Duodenal mucosa (tissue), 2 donors: ENCODE results near the gene COG1.
A peak's percentile ranks its signal among the peaks of the same experiment; 100 is the strongest.
"Not testable (repeated sequence)": the region's sequence is repeated elsewhere in the genome, so short reads cannot be mapped to it uniquely, and the experiment has no call there.

Source experiments
- H3K27ac ChIP-seq: one replicate; pipeline ENCODE4 v1.7.0; 2013; ENCODE audit warnings: low read depth, low read length
- H3K27me3 ChIP-seq, 2 donors: one replicate each; pipeline ENCODE4 v1.7.0; 2013; ENCODE audit warnings: low read length in 2 of 2, control low read depth in 1 of 2; ENCODE audit not compliant: insufficient read depth in 2 of 2, control insufficient read depth in 1 of 2
- H3K36me3 ChIP-seq, 2 donors: one replicate each; pipeline ENCODE4 v1.7.0; 2013; ENCODE audit warnings: low read length in 2 of 2, control low read depth in 1 of 2; ENCODE audit not compliant: insufficient read depth in 2 of 2, control insufficient read depth in 1 of 2
- H3K4me1 ChIP-seq, 2 donors: one replicate each; pipeline ENCODE4 v1.7.0; 2013; ENCODE audit warnings: low read length in 2 of 2, control low read depth in 1 of 2; ENCODE audit not compliant: insufficient read depth in 2 of 2, control insufficient read depth in 1 of 2
- H3K4me3 ChIP-seq, 2 donors: one replicate each; pipeline ENCODE4 v1.7.0; 2013; ENCODE audit warnings: low read length in 2 of 2, low read depth in 1 of 2
- H3K9ac ChIP-seq, 2 donors: one replicate each; pipeline ENCODE4 v1.7.0; 2013; ENCODE audit warnings: low read length in 2 of 2, low read depth in 1 of 2
- H3K9me3 ChIP-seq, 2 donors: one replicate each; pipeline ENCODE4 v1.7.0; 2013; ENCODE audit warnings: low read length in 2 of 2, control low read depth in 1 of 2; ENCODE audit not compliant: control insufficient read depth in 1 of 2

Gene COG1

DNA sequence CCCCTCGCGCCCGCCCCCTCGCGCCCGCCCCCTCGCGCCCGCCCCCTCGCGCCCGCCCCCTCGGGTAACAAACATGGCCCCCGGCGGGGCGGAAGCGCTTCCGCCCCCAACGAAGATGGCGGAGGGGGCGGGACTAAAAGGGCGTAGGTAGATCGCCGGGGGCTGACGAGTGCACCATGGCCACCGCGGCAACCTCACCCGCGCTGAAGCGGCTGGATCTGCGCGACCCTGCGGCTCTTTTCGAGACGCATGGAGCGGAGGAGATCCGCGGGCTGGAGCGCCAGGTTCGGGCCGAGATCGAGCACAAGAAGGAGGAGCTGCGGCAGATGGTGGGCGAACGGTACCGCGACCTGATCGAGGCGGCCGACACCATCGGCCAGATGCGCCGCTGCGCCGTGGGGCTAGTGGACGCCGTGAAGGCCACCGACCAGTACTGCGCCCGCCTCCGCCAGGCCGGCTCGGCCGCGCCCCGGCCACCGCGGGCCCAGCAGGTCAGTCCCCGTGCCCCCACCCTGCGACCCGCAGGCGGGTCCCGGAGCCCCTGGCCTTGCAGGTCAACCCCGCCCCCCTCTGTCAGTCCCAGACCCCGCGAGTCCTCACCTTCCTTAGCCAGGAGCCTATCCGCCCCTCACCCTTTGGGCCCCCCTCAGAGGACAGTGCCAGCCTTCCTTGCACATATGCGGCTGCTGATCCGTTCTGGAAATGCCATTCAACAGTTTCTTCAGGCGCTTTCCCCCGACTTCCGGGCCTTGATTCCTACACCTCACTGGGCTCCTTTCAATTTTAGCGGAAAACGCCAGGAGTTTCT is at the start of gene COG1:
Gene COG1, plus strand, starts transcription at position 162 of the 808 bp plus-strand sequence. Its CDS starts 15 bp downstream, at position 177.
- Histone ChIP-seq H3K9ac (peak within 1 kb of the TSS; percentile 88 to 96), H3K4me3 (peak within 1 kb of the TSS; percentile 97 to 98), H3K27ac (peak within 1 kb of the TSS; percentile 87), H3K4me1 (peaks cover 14 to 20% of the 10 kb centered on the region in 2 donors), H3K27me3 (no peaks in the 10 kb centered on the region), H3K36me3 (peaks cover 14 to 19% of the 10 kb centered on the region in 2 donors), H3K9me3 (no peaks in the 10 kb centered on the region)

GRCh38 chr17:73144209-73144608 is 48.6 kb upstream of the COG1 start:
- not testable (repeated sequence) for H3K27ac ChIP-seq, H3K27me3 ChIP-seq, H3K4me3 ChIP-seq, H3K36me3 ChIP-seq, H3K4me1 ChIP-seq, H3K9ac ChIP-seq
- peaks cover 4 to 15% of the 10 kb centered on the region in 2 donors for H3K9me3 ChIP-seq

DNA sequence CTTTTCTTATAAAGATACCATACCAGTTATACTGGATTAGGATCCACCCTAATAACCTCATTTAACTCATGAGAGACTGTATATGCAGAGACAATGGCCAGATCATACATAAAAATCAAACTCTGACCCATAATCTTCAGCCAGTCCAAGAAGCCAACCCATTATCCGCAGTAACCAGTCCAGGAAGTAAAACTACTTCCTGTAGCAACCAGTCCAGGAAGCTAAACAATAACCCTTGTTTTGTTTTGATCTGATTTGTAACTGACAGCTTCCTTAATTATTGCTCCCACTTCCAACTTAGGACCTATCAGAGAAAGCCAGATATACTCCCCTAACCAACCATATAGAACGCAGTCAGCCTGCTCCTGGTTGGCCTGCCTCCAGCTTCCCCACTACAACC is 47.2 kb upstream of the COG1 start:
- Histone ChIP-seq H3K4me1 (no peaks in the 10 kb centered on the region), H3K9me3 (peaks cover 4 to 15% of the 10 kb centered on the region in 2 donors), H3K4me3 (no peak overlapping the region), H3K27ac (no peak overlapping the region), H3K9ac (no peak overlapping the region), H3K27me3 (peaks cover 0 to 4% of the 10 kb centered on the region in 2 donors), H3K36me3 (no peaks in the 10 kb centered on the region)

DNA sequence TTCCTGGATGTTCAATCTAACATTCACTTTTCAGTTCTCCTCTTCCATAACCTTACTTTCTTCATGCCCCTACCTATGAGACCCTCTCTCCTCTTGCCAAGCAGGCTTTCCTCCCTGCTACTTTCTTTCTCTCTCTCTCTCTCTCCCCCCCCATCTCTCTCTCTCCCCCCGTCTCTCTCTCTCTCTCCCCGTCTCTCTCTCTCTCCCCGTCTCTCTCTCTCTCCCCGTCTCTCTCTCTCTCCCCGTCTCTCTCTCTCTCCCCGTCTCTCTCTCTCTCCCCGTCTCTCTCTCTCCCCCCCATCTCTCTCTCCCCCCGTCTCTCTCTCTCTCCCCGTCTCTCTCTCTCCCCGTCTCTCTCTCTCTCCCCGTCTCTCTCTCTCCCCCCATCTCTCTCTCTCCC is 45.1 kb upstream of the COG1 start:
- not testable (repeated sequence) for H3K4me3 ChIP-seq, H3K4me1 ChIP-seq, H3K9ac ChIP-seq, H3K27me3 ChIP-seq, H3K27ac ChIP-seq, H3K36me3 ChIP-seq
- peaks cover 4 to 15% of the 10 kb centered on the region in 2 donors for H3K9me3 ChIP-seq

DNA sequence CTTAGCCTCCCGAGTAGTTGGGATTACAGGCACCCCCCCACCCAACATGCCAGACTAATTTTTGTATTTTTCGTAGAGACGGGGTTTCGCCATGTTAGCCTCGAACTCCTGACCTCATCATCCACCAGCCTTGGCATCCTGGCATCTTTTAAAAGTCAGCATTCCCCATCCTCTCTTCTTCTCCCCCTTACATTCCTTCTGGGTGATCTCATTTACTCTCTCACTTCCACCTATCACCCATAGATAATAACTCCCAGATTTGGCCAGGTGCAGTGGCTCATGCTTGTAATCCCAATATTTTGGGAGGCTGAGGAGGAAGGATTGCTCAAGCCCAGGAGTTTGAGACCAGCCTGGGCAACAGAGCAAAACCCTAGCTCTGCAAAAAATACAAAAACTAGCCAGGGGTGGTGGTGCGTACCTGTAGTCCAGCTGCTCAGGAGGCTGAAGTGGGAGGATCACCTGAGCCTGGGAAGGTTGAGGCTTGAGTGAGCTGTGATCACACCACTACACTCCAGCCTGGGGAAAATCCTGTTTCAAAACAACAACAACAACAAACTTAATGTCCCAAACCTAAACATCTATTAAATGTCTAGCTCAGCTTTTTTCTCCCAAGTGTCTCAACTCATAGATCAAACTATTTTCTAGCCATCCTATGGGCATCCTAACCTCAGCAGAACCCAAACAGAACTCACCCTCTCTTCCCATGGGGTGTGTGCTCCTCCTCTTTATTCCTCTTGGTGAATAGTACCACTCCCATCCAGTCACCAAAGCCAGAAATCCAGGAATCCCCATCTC is 44.1 kb upstream of the COG1 start:
- Histone ChIP-seq H3K36me3 (no peaks in the 10 kb centered on the region), H3K4me3 (no peak overlapping the region), H3K9ac (no peak overlapping the region), H3K9me3 (peaks cover 4 to 15% of the 10 kb centered on the region in 2 donors), H3K4me1 (no peaks in the 10 kb centered on the region), H3K27ac (no peak overlapping the region), H3K27me3 (peaks cover 0 to 4% of the 10 kb centered on the region in 2 donors)

DNA sequence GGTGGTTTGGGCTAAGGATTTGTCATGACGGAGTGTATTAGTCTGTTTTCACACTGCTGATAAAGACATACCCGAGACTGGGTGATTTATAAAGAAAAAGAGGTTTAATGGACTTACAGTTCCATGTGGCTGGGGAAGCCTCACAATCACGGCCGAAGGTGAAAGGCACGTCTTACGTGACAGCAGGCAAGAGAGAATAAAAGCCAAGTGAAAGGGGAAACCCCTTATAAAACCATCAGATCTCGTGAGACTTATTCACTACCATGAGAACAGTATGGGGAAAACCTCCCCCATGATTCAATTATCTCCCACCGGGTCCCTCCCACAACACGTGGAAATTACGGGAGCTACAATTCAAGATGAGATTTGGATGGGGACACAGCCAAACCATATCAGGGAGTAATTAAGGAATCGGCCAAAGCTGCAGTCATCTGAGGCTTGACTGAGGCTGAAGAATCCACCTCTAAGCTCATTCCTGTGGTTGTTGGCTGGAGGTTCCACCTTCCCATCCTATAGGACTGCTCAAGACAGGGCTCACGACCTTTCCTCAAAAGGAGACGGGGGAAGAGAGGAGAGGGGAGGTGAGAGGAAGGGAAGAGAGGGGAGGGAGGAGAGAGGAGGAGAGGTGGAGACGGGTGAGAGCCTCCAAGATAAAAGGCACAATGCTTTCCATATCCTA is 42.1 kb upstream of the COG1 start:
- H3K36me3 ChIP-seq, H3K4me1 ChIP-seq, H3K9ac ChIP-seq, H3K27me3 ChIP-seq, H3K9me3 ChIP-seq, H3K27ac ChIP-seq, H3K4me3 ChIP-seq: not testable (repeated sequence)

GRCh38 chr17:73151916-73152632 is 40.8 kb upstream of the COG1 start:
- peaks cover 0 to 4% of the 10 kb centered on the region in 2 donors for H3K27me3 ChIP-seq
- no peaks in the 10 kb centered on the region for H3K36me3 ChIP-seq
- no peak overlapping the region for H3K4me3 ChIP-seq
- no peak overlapping the region for H3K27ac ChIP-seq
- no peaks in the 10 kb centered on the region for H3K9me3 ChIP-seq
- H3K9ac ChIP-seq, result no peak overlapping the region
- H3K4me1 ChIP-seq, result peaks cover 7 to 12% of the 10 kb centered on the region in 2 donors

DNA sequence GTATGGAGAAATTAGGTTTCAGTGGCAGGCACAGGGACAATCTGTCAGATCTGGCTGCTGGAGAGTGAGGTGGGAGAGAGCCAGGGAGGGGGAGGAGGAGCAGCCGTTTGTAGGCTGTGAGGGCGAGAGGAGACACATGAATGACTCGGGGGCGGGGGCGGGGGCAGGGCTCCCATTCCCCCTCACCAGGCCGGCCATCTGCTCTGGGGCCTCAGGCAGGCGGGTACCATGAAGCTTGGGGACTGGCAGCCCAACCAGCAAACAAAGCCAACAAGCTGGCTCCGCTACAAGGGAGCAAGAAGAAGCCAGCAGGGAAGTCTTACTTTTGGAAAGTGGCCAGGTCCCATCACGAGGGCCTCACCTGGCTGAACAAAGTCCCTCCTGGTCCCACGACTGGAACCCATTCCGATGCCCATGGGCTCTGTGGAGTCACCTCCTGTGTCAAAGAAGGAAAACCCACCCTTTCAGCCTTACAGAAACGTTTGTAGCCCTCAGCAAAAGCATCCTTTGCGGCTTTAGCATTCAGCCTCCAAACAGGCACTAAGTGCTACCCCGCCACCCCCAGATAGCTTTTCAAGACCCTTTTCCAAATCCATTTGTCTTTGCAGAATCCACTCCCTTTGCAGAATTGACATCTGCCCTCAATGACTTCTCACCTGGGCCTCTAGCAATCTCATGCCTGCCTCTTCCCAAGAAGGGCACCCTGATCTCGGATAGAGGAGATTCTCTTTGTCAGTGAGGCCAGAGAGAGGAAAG is 37.3 kb upstream of the COG1 start:
- Histone ChIP-seq H3K9me3 (no peaks in the 10 kb centered on the region), H3K27ac (no peak overlapping the region), H3K27me3 (peaks cover 0 to 2% of the 10 kb centered on the region in 2 donors), H3K36me3 (no peaks in the 10 kb centered on the region), H3K4me3 (no peak overlapping the region), H3K4me1 (peaks cover 10 to 18% of the 10 kb centered on the region in 2 donors), H3K9ac (no peak overlapping the region)

DNA sequence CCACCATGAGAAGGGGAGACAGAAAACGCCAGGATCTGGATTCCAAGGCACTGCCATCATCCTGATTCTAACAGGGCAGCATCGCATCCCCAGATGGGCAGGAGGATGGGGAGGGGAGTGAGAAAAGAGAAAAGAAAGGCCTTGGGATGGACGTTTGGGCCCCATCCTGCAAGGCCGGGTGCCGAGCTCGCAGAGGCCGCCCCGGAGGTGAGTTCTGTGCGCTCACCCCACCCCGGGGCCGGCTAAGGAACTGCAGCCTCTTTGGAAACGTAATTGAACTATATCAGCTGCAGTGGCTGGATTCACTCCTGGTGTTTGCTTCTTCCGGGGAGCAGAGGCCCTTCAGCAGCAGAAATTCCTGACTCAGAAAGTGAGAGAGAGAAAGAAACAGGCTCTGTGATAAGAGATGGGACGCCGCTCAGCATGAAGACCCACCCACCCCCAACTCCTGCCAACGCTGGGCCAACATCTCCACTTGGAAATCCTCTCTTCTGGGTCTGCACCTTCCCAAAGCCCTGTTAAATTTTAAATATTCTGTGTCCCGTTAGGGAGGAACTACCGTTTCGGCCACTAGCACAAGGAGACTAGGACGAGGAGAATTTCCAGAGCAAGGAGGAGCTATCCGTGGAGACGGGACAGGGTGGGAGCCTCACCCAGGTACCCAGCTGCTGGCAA is 36.6 kb upstream of the COG1 start:
- Histone ChIP-seq H3K4me3 (no peak overlapping the region), H3K27me3 (peaks cover 0 to 8% of the 10 kb centered on the region in 2 donors), H3K4me1 (peaks cover 10 to 18% of the 10 kb centered on the region in 2 donors), H3K36me3 (no peaks in the 10 kb centered on the region), H3K27ac (no peak overlapping the region), H3K9ac (no peak overlapping the region), H3K9me3 (no peaks in the 10 kb centered on the region)
